HG03108 (cell line): Measurements from ENCODE around the gene DCAF8L1.
"Not testable (repeated sequence)": the region's sequence is repeated elsewhere in the genome, so short reads cannot be mapped to it uniquely, and the experiment has no call there.

ENCODE experiments used
- ATAC-seq: cut with Tn5 transposase; IDR thresholded peaks from one replicate; pipeline ENCODE4 v1.9.1; 2021; ENCODE audit warnings: moderate library complexity; ENCODE audit not compliant: unreplicated experiment

DCAF8L1 gene

DNA sequence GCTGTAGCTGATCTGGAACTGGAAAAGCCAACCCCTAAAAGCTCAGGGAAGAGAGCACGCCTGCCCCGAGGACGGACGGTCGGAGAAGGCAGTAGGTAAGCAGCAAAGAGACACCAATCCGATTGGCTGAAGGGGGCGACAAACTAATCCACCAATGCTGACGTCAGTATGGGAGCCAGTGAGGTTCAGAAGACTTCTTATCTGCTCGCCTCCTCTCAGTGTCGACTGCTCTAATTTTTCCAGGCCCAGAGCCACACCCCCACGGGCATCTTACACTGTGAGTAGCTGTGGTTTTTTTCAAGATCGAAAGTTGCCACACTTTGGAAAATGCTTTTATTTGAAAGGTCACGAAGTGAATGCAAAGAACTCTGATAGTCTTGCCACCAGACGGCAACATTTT lies at the start of gene DCAF8L1:
Gene DCAF8L1 (minus strand): TSS at position 101 of the 400 bp plus-strand sequence. CDS start 115 bp downstream, outside the sequence.
- no peak for ATAC-seq

DNA sequence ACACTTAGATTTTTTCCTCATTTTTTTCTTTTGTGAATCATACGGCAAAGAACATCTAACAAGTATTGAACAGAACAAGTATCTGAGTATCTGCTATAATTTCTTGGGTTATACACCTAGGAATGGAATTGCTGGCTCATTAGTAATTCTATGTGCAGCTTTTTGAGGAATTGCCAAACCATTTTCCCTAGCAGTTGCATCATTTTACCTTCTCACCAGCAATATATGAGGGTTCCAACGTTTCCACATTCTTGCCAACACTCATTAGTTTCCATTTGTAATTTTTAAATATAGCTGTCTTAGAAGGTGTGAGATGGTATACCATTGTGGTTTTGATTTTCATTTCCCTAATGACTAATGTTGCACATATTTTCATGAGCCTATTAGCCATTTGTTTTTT lies 41.1 kb upstream of the DCAF8L1 start:
- no peak for ATAC-seq

DNA sequence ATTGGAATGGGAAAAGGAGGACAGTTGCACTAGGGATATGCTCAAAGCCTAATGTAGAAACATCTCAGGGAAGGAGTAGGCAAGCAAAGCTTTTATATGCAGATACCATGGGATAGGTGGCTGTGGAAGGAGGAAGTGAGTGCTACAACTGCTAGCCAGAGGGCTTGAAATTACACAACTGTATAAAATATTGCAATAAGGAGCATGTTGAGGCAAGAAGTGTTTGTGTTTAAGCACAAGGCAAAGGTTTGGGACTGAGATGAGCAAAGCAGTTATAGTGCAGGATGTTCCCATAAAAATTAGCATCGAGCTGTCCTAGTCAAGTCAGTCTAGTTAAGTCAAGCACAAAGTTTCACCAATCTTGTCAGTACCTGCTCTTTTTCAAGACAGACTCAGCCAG lies 35.6 kb upstream of the DCAF8L1 start:
- no peak for ATAC-seq

DNA sequence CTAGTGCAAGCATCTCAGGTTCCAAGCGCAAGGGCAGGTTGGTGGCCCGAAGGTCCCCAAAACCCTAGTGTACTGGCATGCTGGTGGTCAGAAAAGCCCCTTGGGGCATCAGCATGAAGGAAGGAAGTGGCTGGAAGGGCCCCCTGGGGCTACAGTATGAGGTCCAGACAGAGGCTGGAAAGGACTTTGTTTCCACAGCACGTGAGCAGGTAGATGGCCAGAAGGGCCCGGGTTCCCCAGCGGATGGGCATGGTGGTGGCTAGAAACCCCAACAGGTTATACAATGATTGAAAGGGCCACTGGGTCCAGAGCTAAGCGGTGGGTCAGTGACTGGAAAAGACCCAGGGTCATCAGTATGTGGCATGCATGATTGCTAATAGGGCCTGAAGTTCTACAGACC lies 34.7 kb upstream of the DCAF8L1 start:
- no peak for ATAC-seq

DNA sequence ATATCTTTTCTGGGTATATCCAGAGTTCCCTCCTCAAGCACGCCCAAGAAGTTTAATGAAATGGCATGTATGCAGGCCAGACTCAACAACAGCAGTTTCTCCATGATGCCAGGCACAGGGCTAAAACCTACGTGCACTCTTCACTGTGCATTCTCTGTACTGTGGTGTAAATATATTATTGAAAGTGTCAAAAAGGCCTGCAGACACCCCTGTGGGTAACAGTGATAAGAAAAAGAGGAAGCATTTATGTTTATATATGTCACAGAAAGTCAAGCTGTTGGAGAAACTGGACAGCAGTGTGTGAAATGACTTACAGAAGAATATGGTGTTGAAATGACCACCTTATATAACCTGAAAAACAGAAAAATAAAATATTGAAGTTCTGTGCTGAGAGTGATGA lies 29.6 kb upstream of the DCAF8L1 start:
- no peak for ATAC-seq

DNA sequence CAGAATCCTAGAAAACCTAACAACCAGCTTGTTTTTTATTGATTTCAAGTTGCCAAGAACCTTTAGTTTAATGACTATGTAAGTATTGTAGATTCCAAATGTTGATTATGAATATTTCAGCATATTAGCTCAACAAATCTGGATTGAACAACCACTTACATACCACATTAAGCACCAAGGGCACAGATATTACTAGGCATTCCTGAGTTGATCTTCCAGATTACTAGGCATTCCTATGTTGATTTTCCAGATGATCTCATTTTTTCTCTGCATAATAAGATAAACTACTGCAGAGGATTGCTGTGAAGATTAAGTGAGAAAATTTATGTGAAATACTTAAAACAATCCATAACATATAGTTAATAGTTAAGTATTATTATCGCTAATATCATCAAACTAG lies 17.4 kb upstream of the DCAF8L1 start:
- no peak for ATAC-seq

DNA sequence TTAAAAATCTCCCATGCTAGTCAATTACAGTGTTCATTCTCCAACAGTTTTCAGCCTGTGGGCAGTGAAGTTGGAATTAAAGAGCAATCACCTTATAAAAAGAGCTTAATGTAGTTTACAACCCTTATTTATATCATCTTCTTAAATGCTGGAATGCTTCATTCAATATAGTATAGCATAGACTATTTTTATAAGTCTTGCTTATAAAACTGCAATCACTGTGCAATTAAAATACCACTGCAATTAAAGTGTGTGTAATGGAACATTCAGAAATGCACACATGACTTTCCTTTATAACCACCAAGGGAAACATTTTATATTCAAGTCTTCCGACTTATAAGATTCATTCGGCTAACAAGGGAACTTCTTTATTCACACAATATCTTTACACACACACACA lies 16.4 kb upstream of the DCAF8L1 start:
- no peak for ATAC-seq

DNA sequence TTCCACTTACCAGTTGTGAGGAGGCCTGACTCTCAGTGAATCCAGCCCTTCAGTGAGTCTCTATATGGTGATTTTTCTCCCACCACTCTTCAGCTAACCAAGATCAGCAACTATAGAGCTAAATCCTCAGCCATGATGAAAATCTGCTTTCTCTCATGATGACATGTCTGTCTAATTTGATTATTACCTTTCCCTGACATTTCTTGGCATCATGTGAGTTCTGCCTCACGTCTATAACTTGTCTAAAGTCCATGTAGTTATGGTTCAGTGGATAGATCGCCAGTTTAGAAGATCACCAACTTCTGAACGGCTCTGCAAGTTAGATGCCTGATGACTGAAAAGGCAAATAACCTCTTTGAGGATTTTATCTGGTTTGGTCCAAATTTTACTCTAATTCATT lies 14.9 kb upstream of the DCAF8L1 start:
- no peak for ATAC-seq

DNA sequence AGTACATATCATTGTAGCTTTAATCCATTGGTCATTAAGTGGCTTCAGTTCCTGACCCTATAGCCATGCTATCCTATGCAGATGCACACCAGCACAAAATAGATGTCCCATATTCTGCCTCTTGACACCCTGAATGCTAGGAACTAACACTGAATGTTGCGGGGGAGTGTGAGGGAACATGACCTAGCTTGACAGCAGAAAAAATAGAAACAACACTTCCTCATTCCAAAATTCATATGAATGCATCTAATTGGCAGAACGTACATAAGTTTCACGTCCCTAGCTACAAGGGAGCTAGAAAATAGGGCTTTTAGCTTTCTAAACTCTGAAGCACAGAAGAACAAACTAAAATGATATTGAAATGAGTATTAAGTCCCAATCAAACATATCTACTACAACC lies 14.4 kb upstream of the DCAF8L1 start:
- no peak for ATAC-seq

DNA sequence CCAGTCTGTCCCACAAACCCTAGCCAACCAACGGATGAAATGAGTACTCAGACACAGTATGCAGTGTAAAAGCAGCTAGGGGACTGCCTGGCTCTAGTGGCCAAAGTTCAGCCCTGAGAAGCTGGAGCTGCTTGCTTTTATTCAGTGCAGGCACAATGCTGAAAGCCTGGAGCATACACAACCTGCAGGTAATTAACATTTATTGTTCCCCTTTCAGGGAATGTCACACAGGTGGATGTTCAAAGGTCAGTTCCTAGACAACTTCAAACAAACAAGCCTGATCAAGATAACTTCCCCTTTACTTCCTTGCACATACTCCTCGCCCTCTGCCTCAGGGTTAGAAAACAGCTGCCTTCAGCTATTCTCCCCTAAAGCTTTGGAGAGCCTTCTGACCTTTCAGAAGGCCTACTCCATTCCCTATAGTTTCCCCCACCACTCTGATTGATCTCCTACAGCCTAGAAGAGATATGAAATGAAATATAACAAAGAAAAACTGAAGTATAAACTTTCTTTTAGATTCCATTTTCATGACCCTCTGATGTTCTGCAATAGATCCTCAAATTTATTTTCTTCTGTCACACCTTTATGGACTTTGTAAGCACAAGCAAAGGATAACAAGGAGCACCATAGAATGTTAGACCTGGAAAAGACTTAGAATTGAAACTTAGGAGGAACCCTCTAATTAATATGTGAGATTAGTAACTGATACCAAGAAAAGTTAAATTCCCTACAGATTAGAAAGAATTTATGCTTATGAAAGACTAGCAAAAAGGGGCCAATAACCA lies 6.8 kb upstream of the DCAF8L1 start:
- ATAC-seq, result no peak

DNA sequence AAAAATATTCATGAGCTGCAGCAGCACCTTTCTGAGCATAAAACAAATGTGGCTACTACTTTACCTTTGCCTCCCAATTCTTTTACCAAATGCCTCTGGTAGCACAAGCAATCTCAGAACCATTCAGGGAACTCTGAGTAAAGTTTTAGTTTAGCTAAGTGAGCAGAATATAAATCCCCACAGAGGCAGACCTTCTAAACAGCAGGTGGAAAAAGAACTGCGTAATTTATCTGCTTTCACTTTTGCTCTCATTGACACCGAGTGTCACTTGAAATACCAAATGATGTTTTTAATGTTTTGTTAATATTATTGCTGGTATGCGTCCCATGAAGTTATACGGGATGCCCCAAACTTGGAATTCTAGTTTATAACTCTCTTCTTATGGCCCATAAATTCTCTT lies 4.3 kb downstream of the DCAF8L1 start:
- ATAC-seq, result not testable (repeated sequence)

DNA sequence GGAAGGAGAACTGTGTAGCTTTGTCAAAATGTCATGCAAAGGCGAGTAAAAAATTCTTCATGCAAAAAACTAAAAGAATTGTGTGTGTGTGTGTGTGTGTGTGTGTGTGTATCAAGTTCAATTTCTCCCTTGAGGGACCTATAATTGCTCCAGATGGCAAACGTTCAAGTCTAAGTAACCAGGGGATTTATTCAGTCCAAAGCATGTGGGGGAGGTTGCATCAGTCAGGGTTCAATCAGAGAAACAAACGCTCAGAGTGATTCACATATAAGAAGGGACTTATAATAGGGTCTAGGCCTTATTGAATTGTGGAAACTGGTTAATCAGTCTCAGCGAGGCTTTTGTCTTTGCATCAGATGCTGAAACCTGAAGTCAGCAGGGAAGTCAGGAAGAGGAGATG lies 5.0 kb downstream of the DCAF8L1 start:
- ATAC-seq, result no peak

DNA sequence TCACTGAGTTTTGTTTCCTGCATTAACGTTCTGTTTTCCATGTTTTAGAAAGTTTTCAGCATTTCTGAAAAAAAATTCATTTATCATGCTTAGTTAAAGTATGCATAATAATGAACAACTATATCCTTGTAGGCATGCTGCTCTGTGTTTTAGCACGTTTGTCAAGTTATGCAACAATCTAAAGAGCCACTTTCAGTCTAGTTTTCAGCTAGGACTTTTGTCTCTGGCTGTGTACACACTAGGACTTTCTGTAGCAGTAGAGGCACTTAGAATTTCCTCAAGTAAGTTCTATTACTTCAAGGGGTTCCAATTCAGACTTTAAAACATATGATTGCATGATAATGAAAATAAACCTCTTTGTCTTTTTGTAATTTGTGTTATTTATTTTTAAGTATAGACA lies 12.4 kb downstream of the DCAF8L1 start:
- no peak for ATAC-seq

DNA sequence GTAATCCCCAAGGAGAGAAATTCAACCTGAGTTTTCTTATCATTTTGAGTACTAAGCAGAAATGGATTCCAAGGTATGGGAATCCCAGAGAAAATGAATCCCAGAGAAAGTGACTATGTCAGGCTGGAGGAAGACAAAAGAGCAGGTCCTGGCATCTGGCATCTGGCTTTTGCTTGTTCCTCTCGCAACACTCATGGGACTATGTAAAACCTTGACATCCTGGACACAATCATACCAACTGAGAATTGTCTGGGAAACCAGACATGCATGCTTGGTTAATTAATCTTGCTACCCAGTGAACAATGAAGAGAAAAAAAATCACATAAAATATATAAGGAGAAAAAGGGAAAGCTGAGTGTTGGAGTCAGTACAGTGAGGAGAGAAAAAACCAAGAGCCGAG lies 12.9 kb downstream of the DCAF8L1 start:
- ATAC-seq, result no peak

DNA sequence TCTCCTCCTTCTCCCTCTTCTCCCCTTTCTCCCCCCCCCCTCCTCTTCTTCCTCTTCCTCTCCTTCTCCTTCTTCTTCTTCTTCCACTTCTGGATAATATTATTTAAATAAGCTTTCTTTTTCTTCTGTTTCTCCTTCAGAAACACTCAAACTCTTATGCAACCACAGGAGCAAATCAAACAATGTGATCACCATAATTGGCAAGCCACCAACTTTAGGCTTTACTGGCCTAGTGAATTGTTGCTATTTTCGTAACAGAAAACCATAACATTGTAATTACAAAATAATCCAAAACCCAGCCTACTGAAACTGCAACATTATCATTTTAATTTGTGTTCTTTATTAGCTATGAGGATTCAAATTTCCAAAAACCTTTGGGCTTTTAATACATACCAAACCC lies 14.3 kb downstream of the DCAF8L1 start:
- no peak for ATAC-seq

DNA sequence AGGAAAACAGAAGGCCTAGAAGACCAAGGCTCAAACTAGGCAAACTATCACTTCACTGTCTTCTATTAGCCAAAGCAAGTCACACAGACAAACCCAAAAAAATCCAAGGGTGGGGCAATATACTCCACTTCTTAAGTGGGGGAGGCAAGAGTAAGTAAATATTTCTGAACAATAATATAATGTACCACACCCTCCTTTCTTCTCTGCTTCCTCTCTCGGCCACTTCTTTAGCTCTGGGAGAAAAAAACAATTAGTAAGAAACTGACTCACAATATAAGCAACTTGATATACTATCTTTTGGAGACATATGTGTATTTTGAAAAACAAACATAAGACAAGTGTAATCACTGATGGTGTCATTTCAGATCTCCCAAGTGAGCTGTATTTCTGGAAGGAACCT lies 14.8 kb downstream of the DCAF8L1 start:
- ATAC-seq, result no peak

DNA sequence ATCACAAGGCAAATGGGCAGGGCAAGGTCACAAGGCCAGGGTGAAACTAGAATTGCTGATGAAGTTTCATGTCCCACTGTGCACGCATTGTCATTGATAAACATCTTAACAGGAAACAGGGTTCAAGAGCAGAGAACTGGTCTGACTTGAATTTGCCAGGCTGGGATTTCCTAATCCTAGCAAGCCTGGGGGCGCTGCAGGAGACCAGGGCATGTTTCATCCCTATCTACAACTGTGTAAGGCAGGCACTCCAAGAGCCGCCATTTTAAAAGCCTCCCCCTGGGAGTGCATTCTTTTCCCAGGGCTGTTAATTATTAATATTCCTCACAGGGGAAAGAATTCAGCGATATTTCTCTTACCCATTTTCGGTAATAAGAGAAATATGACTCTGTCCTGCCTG lies 15.9 kb downstream of the DCAF8L1 start:
- not testable (repeated sequence) for ATAC-seq

DNA sequence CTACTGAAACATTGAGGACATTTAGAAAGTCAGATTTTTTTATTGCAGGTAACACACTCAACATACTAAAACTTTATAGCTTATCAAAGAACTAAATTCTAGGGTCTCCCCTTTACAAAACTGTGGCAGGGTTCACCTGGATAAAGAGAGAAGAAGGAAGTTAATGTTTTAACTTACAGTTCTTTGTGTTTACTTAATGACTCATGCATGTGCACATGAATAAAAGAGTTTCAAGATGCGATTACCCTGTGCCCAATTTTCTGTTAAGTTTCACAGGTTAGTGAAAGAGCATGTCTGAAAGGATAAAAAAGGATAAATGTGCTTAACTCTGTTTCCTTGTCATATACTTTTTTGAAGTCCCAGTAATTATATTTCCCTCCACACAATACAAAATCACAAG lies 16.8 kb downstream of the DCAF8L1 start:
- ATAC-seq, result no peak

DNA sequence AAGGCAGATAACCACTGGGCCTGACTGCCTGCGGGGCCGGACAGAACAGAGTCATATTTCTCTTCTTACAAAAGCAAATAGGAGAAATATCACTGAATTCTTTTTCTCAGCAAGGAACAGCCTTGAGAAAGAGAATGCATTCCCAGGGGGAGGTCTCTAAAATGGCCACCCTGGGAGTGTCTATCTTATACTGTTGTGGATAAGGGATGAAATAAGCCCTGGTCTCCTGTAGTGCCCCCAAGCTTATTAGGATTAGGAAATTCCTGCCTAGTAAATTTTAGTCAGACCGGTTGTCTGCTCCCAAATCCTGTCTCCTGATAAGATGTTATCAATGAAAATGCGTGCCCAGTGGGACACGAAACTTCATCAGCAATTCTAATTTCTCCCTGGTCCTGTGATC lies 20.8 kb downstream of the DCAF8L1 start:
- ATAC-seq, result not testable (repeated sequence)

DNA sequence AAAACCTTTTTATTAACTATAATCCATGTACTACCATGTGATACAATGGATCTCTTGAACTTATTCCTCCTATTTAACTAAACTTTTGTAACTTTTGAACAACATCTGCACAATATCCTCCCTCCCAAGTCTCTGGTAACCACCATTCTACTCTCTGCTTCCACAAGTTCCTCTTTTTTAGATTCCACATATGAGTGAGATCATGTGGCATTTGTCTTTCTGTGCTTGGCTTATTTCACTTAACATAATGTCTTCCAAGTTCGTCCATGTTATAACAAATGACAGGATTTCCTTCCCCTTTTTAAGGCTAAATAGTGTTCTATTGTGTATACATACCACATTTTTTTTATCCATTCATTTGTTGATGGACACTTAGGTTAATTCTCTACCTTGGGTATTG lies 28.1 kb downstream of the DCAF8L1 start:
- no peak for ATAC-seq

DNA sequence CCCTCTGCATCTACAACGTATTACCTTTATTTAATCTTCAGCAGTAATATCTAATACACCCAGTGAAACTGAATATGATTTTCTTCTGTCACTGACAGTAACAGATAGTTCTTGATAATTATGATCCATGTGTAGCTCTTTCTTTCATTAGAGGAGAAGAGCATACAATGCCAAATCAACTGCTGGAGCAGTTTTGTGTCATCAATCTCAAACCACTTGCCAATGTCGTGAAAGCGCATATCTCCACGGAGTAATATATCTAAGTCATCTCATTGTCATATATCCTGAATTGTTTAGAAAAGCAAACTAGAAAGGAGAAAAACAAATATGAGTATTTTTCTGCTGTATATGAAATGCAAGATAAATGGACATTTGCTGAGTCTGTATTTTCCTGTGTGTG lies 47.9 kb downstream of the DCAF8L1 start:
- ATAC-seq, result no peak
